Kidney glomerular epithelial cell (primary cell): Measurements from ENCODE around the gene ARHGAP28.
"Not testable (repeated sequence)": the region's sequence is repeated elsewhere in the genome, so short reads cannot be mapped to it uniquely, and the experiment has no call there.

Experiments used
- DNase-seq: peaks from one replicate; lab custom pipeline; 2025; lab: John Stamatoyannopoulos, UW

The ARHGAP28 gene

GRCh38 chr18:6928359-6928758 is 198.8 kb downstream of the ARHGAP28 start:
- DNase-seq = no peak

- no peak for DNase-seq
These were observed 200.0 kb downstream of the ARHGAP28 start for GRCh38 chr18:6929370-6930102.

- DNase-seq = no peak
These were observed 205.3 kb downstream of the ARHGAP28 start for GRCh38 chr18:6934859-6935258.

- no peak for DNase-seq
These were observed 208.5 kb downstream of the ARHGAP28 start for GRCh38 chr18:6938003-6938402.

GRCh38 chr18:6938403-6938802 is 208.9 kb downstream of the ARHGAP28 start:
- DNase-seq = not testable (repeated sequence)

GRCh38 chr18:6939972-6940371 is 210.5 kb downstream of the ARHGAP28 start:
- DNase-seq = no peak

GRCh38 chr18:6940451-6940850 is 210.9 kb downstream of the ARHGAP28 start:
- DNase-seq = no peak

GRCh38 chr18:6941996-6942395 is 212.5 kb downstream of the ARHGAP28 start:
- DNase-seq = no peak

GRCh38 chr18:6942742-6943141 is 213.2 kb downstream of the ARHGAP28 start:
- DNase-seq = no peak

- no peak for DNase-seq
These were observed 213.6 kb downstream of the ARHGAP28 start for GRCh38 chr18:6943143-6943542.

- DNase-seq = no peak
These were observed 218.0 kb downstream of the ARHGAP28 start for GRCh38 chr18:6947338-6948030.

- no peak for DNase-seq
These were observed 219.0 kb downstream of the ARHGAP28 start for GRCh38 chr18:6948281-6949055.

GRCh38 chr18:6949800-6950586 is 220.5 kb downstream of the ARHGAP28 start:
- no peak for DNase-seq

- DNase-seq = no peak
These were observed 221.1 kb downstream of the ARHGAP28 start for GRCh38 chr18:6950641-6951040.

GRCh38 chr18:6951336-6952090 is 222.0 kb downstream of the ARHGAP28 start:
- DNase-seq = no peak

- DNase-seq = no peak
These were observed 225.0 kb downstream of the ARHGAP28 start for GRCh38 chr18:6954501-6954900.

GRCh38 chr18:6955304-6955703 is 225.8 kb downstream of the ARHGAP28 start:
- DNase-seq = no peak

GRCh38 chr18:6956495-6956894 is 227.0 kb downstream of the ARHGAP28 start:
- no peak for DNase-seq

- DNase-seq = no peak
These were observed 227.5 kb downstream of the ARHGAP28 start for GRCh38 chr18:6956999-6957398.

GRCh38 chr18:6959110-6959509 is 229.6 kb downstream of the ARHGAP28 start:
- DNase-seq = peak; percentile 13

GRCh38 chr18:6960124-6960523 is 230.6 kb downstream of the ARHGAP28 start:
- DNase-seq = no peak
